ENCODE data around the gene PCBP1. TPM values are rescaled to one million over a fixed set of nuclear protein-coding genes. Genes with fewer than 3 reads are reported as not detected.

PCBP1 gene
- total and polyA plus RNA-seq, 9 of the 15 experiments (the other 6 are each of a cell fraction or from before 2014, with no cell fraction given): 19.2 to 407 (median 78.1) TPM

- no TSS peak for BruUV-seq (replicated peaks)
- ChIA-PET POLR2A (interaction anchor here (0.8 to 2.5 kb wide), 10 partner anchors 9 to 1291 kb away, joined by 3 to 10 read pairs (median 7); no protein-coding TSS in a partner anchor), CTCF (ENCODE audit: low intra/inter-chr PET ratio) (interaction anchor here (1.3 kb wide), 1 partner anchor 150 kb away, joined by 3 read pairs; no protein-coding TSS in a partner anchor)
- DNase-seq (ENCODE audit: extremely low read depth in 1 of 4, low spot score in 3 of 4) (no peak), FAIRE-seq (peak; percentile 64), ATAC-seq (peak; percentile 64)
- in situ Hi-C loops (cut with MboI) (loop anchor here (10.0 kb wide), 1 partner anchor 337 kb away; no protein-coding TSS in a partner anchor), intact Hi-C loops (cut with micrococcal nuclease) (no loop called here)
- Histone ChIP-seq H3K4me1 (replicated peaks in 1 of 2; ENCODE audit: control insufficient read depth in 2 of 2, insufficient read depth in 2 of 2, low read length in 2 of 2) (peaks cover 0 to 6% of the 10 kb centered on the region in 2 experiments; a peak in 2 of 5 replicates), H3K4me3 (no peak overlapping the region), H3K79me2 (ENCODE audit: control insufficient read depth, insufficient read depth, low read length) (0 out of 3 replicates have a peak, but pooled peaks cover 3% of the 10 kb centered on the region), H4K20me1 (replicated peaks; ENCODE audit: control insufficient read depth, insufficient read depth, low read length) (no peaks in the 10 kb centered on the region), H3K9me3 (replicated peaks; ENCODE audit: control insufficient read depth, insufficient read depth, low read depth, low read length) (no peaks in the 10 kb centered on the region), H3K9me1 (ENCODE audit: control insufficient read depth, insufficient read depth, low read length) (no peaks in the 10 kb centered on the region), H3K27ac (ENCODE audit: extremely low read depth, low read depth, low read length) (no peak overlapping the region), H3K9ac (ENCODE audit: insufficient read depth in 1 of 2, low read depth in 2 of 2, low read length in 2 of 2) (no peak overlapping the region), H3K36me3 (ENCODE audit: control insufficient read depth, insufficient read depth, low read length) (peaks cover 41% of the 10 kb centered on the region), H2AFZ (ENCODE audit: low read depth, low read length) (no peak overlapping the region), H3K27me3 (ENCODE audit: control insufficient read depth in 2 of 2, insufficient read depth in 2 of 2, low read length in 2 of 2) (no peaks in the 10 kb centered on the region), H3K4me2 (ENCODE audit: insufficient read depth, low read length) (no peak overlapping the region)
- TF ChIP-seq MTF1 (CRISPR knock-in tag; IDR thresholded peaks at IDR 0.05; ENCODE audit: borderline replicate concordance) (no peak), DEAF1 (CRISPR knock-in tag; IDR thresholded peaks at IDR 0.05) (peak; percentile 42; the same call in 1 of the 2 replicates), ZNF584 (CRISPR knock-in tag; IDR thresholded peaks at IDR 0.05; ENCODE audit: low read depth) (no peak), REST (IDR thresholded peaks at IDR 0.05; ENCODE audit: borderline replicate concordance) (peak; percentile 62; the same call in 1 of the 2 replicates), REST (CRISPR knock-in tag; IDR thresholded peaks at IDR 0.05; ENCODE audit: low read depth) (no peak), RAD21 (CRISPR knock-in tag; conservative IDR thresholded peaks at IDR 0.05 in 1 of 2, IDR thresholded peaks at IDR 0.05 in 1 of 2) (peak; percentile 39 to 58), CTCF (IDR thresholded peaks at IDR 0.05 in 2 of 3, conservative IDR thresholded peaks at IDR 0.05 in 1 of 3; ENCODE audit: insufficient read depth in 2 of 3, low read depth in 1 of 3, low read length in 3 of 3) (peak in 2 of 3 experiments; percentile 22 to 53; a peak in 2 of 6 replicates)
- 72% methylated on average over 2 of the region's 2 CpGs for WGBS (ENCODE audit: insufficient coverage, low coverage, missing lambda C conversion rate)
Measured at GRCh38 chr2:70062270-70062669, 25.0 kb upstream of the PCBP1 start.

Data from K562 (cell line).